ENCODE measurements around the gene UBL4B.
A peak's percentile ranks its signal among the peaks of the same experiment; 100 is the strongest.
"Not testable (repeated sequence)": the region's sequence is repeated elsewhere in the genome, so short reads cannot be mapped to it uniquely, and the experiment has no call there.

The UBL4B gene
- 0 reads per million in 4 donors for total RNA-seq

DNA sequence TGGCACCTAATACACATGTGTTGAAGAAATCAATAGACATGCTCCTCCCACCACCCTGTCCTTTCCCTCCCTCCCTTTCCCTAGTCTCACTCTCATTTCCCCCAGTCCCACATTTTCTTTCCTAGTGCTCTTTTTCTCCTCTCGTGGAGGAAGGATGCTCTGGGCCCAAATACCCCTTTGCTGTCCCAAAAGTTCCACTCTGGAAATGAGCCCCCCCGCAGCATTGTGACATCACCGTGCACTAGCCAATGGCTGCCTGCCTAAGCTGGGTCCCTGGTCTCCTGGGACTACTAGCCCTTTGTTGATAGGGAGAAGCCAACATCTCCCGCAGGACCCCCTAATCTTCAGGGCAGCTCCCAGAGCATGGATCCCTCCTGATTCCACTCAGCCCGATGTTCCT is at the start of gene UBL4B:
Gene UBL4B (plus strand): TSS at position 301 of the 400 bp plus-strand sequence. CDS start 92 bp downstream, at position 393.
- no peak for DNase-seq

DNA sequence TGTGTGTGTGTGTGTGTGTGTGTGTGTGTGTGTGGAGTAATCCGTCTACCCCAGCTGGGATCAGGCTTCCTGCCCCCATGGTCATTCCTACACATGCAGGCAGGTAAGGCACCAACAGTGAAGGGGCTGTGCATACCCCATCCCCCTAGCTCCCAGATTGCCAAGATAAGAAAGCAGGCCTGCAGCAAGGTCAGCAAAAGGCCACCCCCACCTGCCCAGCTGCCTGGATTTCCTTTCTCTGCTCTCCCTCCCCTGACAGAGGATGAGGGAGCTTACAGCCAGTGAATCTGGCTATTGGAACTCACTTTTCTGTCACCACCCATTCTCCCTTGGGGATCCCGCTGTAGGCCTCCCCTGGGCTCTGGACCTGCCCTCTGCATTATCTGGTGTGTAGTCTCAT is 49.6 kb upstream of the UBL4B start:
- no peak for DNase-seq

GRCh38 chr1:110063781-110064180 is 48.5 kb upstream of the UBL4B start:
- no peak for DNase-seq

- DNase-seq = no peak
Measured at GRCh38 chr1:110064576-110065337, 47.5 kb upstream of the UBL4B start.

DNA sequence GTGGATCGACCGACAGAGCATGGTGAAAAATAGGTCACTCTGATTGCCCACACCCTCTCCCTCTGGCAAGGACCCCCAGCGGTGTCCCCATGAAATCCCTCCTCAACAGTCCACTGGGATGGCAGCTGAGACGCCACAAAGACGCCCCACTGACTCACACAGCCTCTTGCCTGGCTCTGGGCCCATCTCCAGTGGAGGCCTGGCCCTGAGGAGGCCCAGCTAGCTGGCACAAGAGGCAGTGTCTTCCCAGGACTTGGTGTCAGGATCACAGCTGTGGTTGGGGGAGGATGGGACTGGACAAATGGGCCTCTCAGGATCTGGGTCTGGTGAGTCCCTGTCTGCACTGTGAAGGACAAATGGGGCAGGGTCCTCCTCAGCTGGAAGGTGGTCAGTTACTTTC is 46.4 kb upstream of the UBL4B start:
- no peak for DNase-seq

GRCh38 chr1:110067479-110067892 is 44.8 kb upstream of the UBL4B start:
- no peak for DNase-seq

DNA sequence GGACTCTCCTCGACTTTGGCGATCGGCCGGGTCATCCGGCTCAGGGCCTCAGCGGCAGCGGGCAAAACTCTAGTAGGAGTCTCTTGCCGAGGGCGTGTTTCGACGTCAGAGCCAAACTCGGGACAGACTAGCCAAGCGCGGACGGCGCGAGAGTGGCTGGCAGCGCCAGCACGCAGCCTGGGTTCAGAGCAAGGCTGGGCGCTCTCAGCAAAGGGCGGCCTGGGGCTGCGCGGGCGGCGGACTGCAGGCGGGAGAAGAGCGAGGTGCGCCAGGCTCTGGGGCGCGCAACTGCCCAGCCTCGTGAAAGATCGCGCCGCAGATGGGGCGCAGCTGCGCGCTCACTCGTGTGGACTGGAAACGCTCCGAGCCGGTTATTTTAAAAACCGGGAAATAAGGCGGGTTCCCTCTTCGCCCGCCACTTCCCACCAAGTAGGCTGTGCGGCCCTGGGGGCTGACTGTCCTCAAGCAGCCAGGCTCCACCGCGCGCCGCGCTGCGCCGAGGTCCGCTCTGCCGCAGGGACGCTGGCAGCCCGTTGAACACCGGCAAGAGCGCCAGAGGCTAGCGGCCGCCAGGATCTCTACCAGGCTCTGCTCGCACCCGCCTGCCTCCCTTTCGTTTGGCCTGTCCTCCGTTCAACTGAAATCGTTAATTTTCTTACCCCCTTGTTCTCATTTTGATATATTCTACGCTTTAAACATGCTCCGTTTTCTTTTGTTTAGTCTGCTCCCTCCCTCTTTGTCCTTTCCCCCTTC is 44.2 kb upstream of the UBL4B start:
- DNase-seq = no peak

DNA sequence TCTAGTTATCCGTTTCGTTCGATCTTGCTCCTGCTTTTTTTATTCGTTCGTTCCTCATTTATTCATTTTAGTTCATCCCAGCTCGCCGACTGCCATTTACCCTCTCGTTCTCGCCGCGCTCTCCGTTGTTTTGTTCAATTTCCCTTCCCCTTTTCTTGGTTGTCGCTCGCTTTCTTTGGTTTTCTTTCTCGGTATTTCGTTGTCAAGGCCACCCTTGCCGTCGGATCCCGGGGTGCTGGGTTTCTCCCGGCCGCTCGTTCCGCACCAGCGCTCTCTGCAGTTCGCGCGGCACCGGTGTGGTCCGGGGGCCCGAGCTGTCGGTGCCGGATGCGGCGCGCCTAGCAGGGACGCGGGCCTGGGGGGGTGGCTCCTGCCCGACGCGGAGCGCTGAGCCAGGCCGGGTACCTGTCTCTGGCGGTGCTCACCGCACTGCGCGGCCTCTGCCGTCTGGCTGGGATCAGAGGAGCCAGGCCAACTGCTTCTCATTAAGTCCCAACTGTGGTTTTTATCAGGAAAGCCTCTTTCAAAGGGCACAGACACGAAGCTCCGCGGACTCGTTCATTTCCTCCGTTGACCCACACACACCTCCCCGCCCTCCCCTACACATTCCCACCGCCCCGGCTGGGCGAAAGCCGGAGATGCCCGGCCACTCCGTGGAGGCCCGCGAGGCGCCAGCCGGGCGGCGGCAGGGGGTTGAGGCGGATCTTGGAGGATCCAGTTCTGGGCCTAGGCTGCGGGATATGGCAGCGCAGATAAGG is 43.4 kb upstream of the UBL4B start:
- peak in 2 of 5 donors; percentile 12 to 19 for DNase-seq

- no peak for DNase-seq
Measured at GRCh38 chr1:110069404-110070281, 42.6 kb upstream of the UBL4B start.

DNA sequence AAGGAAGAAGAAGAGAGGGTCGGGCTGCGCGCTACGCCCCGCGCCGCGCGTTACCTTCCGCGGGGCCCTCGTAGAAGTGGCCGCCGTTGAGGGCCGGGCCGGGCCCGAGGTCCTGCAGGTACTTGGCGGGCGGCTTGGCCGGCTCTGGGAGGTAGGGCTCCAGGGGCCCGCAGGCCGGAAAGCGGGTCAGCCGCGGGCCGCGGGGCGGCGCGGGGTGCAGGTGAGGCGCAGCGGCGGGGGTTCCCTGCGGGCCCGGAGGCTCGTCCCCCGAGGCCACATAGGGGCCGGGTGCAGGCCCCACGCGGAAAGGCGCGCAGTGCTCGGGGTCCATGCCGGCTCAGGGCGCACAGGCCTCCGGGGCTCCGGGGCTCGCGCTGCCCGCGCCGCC is 42.0 kb upstream of the UBL4B start:
- no peak for DNase-seq

DNA sequence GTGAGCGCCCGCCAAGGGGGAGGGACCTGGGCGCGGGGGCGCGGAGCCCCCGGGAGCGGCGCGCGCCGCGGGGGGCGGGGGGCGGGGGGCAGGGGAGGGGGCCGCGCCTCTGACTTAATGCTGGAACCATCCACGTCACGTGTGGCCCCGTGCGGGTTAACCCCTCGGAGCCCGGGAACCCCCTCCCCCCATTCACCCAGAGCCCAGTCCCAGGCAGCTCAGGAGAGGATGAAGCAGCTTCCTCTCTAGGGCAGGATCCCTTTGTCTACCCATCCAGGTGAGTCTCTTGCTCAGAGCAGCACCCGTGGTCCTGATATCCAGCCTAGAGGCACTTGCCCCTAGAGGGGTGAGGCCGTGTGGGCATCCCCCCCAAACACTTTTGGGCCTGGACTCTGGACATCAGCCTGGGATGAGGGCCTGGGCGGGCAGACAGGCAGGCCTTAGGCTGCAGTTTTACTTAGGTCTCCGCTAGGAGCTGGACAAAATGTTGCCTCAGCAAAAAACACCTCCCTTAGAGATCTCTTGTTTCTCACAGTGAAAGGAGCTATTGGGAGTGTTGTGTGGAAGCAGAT is 41.5 kb upstream of the UBL4B start, which contains the start of gene ALX3:
Gene ALX3 (minus strand): TSS at position 2 of the 572 bp plus-strand sequence. CDS start 60 bp downstream, outside the sequence.
- no peak for DNase-seq

DNA sequence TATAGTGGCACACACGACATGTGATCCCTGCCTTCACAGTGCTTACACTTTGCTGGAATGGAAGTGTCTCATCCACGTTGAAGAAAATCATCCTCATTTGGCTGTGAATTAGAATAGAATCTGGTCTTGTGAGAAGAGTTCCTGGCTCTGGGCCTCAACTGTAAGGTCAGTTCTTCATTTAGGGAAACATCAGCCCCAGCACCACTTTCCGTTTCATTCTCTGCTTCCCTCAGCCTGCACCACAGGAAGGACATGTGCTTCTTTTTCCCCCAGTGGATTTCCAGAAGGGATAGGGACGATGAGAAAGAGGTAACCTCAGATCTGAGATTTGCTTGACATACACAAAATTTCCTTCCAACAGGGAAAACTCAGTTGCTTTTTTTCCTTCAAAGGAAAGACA is 38.1 kb upstream of the UBL4B start:
- DNase-seq = no peak

DNA sequence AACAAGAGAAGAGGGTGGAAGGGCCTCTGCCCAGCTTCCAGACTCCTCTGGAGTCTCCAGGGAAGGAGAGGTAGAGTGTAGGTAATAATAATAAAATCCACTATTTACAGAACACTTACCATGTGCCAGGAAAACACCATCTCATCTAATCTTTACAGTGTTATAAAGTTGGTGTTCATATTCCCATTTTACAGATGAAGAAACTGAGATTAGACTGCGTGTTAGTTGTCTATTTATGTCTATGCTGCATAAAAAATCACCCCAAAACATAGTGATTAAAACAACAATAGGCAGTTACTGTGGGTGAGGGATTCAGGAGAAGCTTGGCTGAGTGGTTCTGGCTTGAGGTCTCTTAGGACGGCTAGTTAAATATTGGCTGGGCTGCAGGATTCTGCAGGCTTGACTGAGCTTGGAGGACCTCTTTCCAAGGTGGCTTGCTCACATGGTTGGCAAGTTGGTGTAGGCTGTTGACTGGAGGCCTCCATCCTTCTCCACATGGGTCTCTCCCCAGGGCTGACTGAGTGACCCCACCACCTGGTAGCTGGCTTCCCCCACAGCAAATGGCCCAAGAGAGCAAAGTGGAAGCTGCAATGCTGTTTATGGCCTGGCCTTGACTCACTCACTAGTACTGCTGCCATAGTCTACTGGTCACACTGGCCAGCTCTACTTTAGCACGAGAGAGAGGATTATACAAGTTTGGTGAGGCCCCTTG is 35.3 kb upstream of the UBL4B start:
- DNase-seq = no peak

GRCh38 chr1:110079995-110080394 is 32.2 kb upstream of the UBL4B start:
- not testable (repeated sequence) for DNase-seq

GRCh38 chr1:110081061-110081460 is 31.2 kb upstream of the UBL4B start:
- no peak for DNase-seq

DNA sequence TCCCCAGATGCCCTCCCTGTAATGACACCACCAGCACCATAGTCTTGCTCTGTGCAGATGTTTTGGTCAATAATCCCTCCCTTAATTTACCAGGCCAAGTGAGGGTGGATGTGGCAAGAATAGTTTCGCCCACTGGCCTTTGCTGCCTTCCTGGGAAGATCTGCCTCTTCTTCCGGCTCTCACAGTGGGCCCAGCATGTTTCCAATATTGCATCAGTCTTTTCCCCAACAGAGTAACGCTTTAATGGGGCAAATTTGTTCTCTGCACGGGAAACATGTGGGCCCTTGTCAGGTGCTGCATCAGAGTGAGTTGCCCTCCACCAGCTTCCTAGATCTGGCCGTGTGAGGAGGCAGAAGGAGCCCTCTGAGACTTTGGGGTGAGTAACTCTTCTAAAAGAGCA is 29.8 kb upstream of the UBL4B start:
- DNase-seq = no peak

GRCh38 chr1:110083061-110083865 is 29.0 kb upstream of the UBL4B start:
- no peak for DNase-seq

- DNase-seq = no peak
Measured at GRCh38 chr1:110083866-110084226, 28.4 kb upstream of the UBL4B start.

DNA sequence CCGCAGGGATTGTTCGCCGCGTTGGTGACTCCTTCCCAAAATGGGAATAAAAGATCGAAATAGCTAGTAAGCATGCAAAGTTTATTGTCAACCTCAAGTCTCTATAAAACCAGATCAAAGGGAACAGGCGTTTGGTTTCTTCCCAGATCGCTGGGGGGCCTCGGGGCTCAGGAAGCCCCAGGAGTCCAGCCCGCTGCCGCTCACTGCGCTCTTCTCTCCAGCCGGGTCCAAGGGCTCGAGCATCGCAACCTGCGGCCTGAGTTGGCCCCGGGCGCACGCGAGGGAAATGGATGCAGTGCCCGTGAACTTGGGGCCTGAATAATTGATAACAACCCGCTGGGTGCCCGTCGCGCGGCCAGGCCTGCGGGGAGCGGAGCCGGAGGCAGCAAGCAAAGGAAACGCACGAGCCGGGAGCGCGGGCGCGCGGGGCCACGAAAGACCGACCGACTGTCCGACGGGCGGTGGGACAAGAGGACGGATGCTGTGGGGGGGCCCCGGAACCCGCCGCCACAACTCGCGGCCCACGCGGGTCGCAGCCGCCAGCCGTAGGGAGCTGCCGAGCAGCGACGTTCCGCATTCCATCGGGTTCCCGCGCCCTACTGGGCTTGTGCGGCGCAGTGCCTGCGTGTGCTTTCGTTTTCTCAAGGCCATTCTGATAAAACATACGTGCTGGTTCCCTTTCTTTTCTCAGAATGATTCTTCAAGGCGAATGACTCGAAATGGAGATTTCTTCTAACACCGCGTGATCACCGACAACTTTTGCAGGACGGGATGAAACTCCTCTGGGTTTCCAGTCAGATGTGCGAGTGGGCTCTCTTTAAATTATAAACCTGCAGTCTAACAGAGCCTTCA is 27.8 kb upstream of the UBL4B start:
- peak in 1 of 5 donors; percentile 47 for DNase-seq

All from T-helper 1 cell (primary cell).